Cardiac fibroblast (primary cell): ENCODE results near the gene TRIM50.
A peak's percentile ranks its signal among the peaks of the same experiment; 100 is the strongest.
"Not testable (repeated sequence)": the region's sequence is repeated elsewhere in the genome, so short reads cannot be mapped to it uniquely, and the experiment has no call there.

Source experiments
- DNase-seq, 2 donors: peaks; one replicate each; pipeline versions ENCODE4 v3.0.0 to v3.0.0-alpha.2; 2010; ENCODE audit warnings: low read depth in 2 of 2
- H3K4me3 ChIP-seq, 2 donors: replicated peaks in 1 of 2; 1 replicate in 1 of 2; 2 replicates in 1 of 2; pipeline ENCODE4 v1.5.1; 2011; ENCODE audit warnings: low read depth in 2 of 2, low read length in 2 of 2, mild to moderate bottlenecking in 2 of 2, moderate library complexity in 1 of 2
- CTCF ChIP-seq: IDR thresholded peaks from one replicate; pipeline ENCODE4 v1.5.1; 2011; ENCODE audit warnings: low read depth, mild to moderate bottlenecking, low read length, inconsistent platforms

TRIM50 gene

GRCh38 chr7:73324081-73324845 is 3.6 kb downstream of the TRIM50 start:
- peak overlapping the region in 1 of 2 donors; percentile 2 for H3K4me3 ChIP-seq
- TF ChIP-seq CTCF: peak; percentile 60
- DNase-seq: peak; percentile 51 to 52

GRCh38 chr7:73323434-73324080 is 4.3 kb downstream of the TRIM50 start:
- DNase-seq, H3K4me3 ChIP-seq: not testable (repeated sequence)

GRCh38 chr7:73320009-73320408 is 7.9 kb downstream of the TRIM50 start:
- not testable (repeated sequence) for DNase-seq, H3K4me3 ChIP-seq

- DNase-seq, H3K4me3 ChIP-seq: not testable (repeated sequence)
Observed at GRCh38 chr7:73319541-73319940, 8.3 kb downstream of the TRIM50 start.

GRCh38 chr7:73318656-73319204 is 9.2 kb downstream of the TRIM50 start:
- not testable (repeated sequence) for H3K4me3 ChIP-seq, DNase-seq

GRCh38 chr7:73316521-73316920 is 11.4 kb downstream of the TRIM50 start:
- no peak for TF ChIP-seq CTCF
- H3K4me3 ChIP-seq: no peak overlapping the region
- no peak for DNase-seq

GRCh38 chr7:73314271-73314670 is 13.6 kb downstream of the TRIM50 start:
- TF ChIP-seq CTCF: no peak
- H3K4me3 ChIP-seq: no peak overlapping the region
- no peak for DNase-seq

GRCh38 chr7:73313521-73313906 is 14.4 kb downstream of the TRIM50 start:
- TF ChIP-seq CTCF: no peak
- no peak for DNase-seq

More at GRCh38 chr7:73313521-73313906, 14.4 kb downstream of the TRIM50 start:
- H3K4me3 ChIP-seq: no peak overlapping the region
